ENCODE measurements around the gene SLC38A6.
"Not testable (repeated sequence)": the region's sequence is repeated elsewhere in the genome, so short reads cannot be mapped to it uniquely, and the experiment has no call there.

DNA sequence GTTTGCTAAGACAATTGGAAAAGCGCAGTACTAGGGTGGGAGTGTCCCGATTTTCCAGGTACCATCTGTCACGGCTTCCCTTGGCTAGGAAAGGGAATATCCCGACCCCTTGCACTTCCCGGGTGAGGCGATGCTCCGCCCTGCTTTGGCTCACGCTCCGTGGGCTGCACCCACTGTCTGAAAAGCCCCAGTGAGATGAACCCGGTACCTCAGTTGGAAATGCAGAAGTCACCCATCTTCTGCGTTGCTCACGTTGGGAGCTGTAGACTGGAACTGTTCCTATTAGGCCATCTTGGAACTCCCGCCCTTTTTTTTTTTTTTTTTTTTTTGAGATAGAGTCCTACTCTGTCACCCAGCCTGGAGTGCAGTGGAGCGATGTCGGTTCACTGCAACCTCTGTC is 117.1 kb downstream of the SLC38A6 start:
- TF ChIP-seq, protein P1, sequence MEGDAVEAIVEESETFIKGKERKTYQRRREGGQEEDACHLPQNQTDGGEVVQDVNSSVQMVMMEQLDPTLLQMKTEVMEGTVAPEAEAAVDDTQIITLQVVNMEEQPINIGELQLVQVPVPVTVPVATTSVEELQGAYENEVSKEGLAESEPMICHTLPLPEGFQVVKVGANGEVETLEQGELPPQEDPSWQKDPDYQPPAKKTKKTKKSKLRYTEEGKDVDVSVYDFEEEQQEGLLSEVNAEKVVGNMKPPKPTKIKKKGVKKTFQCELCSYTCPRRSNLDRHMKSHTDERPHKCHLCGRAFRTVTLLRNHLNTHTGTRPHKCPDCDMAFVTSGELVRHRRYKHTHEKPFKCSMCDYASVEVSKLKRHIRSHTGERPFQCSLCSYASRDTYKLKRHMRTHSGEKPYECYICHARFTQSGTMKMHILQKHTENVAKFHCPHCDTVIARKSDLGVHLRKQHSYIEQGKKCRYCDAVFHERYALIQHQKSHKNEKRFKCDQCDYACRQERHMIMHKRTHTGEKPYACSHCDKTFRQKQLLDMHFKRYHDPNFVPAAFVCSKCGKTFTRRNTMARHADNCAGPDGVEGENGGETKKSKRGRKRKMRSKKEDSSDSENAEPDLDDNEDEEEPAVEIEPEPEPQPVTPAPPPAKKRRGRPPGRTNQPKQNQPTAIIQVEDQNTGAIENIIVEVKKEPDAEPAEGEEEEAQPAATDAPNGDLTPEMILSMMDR (conservative IDR thresholded peaks at IDR 0.05; ENCODE audit: low read length) = not testable (repeated sequence)
- not testable (repeated sequence) for TF ChIP-seq EZH2phosphoT487 (IDR thresholded peaks at IDR 0.05; ENCODE audit: borderline replicate concordance)

Data from Loucy (cell line).